Measurements from ENCODE around the gene SHANK2.

GRCh38 chr11:71238941-71239340 lies 13.4 kb downstream of the SHANK2 start:
- no peak for TF ChIP-seq EP300 (IDR thresholded peaks at IDR 0.05; ENCODE audit: borderline replicate concordance)
- no peak for TF ChIP-seq RAD21 (IDR thresholded peaks at IDR 0.05; ENCODE audit: low read depth)
- TF ChIP-seq TAF1 (IDR thresholded peaks at IDR 0.05; ENCODE audit: low read depth): no peak
